Panc1 (cell line): Measurements from ENCODE around the gene FBLN2. TPM values are rescaled to one million over a fixed set of nuclear protein-coding genes. Genes with fewer than 3 reads are reported as not detected.

ENCODE experiments used
- ATAC-seq: fragments of 200-7000 bp; cut with Tn5 transposase; 2 replicates; pipeline ENCODE4 v1.9.1; 2020; ENCODE audit warnings: mild to moderate bottlenecking, moderate library complexity
- BruUV-seq: library from RNA; stranded (reverse); fragments of 400-500 nt; replicated peaks from 2 replicates; lab custom pipeline; 2021; lab: Mats Ljungman, UMichigan
- CTCF ChIA-PET: fragments of 300-600 bp; sonication (Branson Sonifier 250); formaldehyde crosslinking; loops from one replicate; lab custom pipeline; 2022; ENCODE audit warnings: antibody characterized with exemption; lab: Charles Lee
- POLR2A ChIA-PET: fragments of 300-600 bp; sonication (Branson Sonifier 250); formaldehyde crosslinking; loops from one replicate; lab custom pipeline; 2022; ENCODE audit warnings: antibody characterized with exemption; lab: Charles Lee
- DNase-seq: peaks from one replicate; pipeline ENCODE4 v3.0.0-alpha.2; 2010; ENCODE audit warnings: low read depth, low spot score
- H3K27ac ChIP-seq: 2 replicates; pipeline ENCODE4 v1.5.1; 2011; ENCODE audit warnings: mild to moderate bottlenecking, low read length, inconsistent platforms
- H3K27me3 ChIP-seq: fragments of 200-500 bp; sonication (Bioruptor generic); 2 replicates; pipeline ENCODE4 v1.6.0; 2014; ENCODE audit warnings: low read length, inconsistent platforms; ENCODE audit not compliant: control insufficient read depth, insufficient read depth
- H3K36me3 ChIP-seq: fragments of 200-500 bp; sonication (Bioruptor generic); 2 replicates; pipeline ENCODE4 v1.5.1; 2014; ENCODE audit warnings: inconsistent platforms, mild to moderate bottlenecking, low read length, moderate library complexity; ENCODE audit not compliant: control insufficient read depth, insufficient read depth
- H3K4me1 ChIP-seq: 2 replicates; pipeline ENCODE4 v1.5.1; 2011; ENCODE audit warnings: inconsistent platforms, mild to moderate bottlenecking, low read length, moderate library complexity; ENCODE audit not compliant: control insufficient read depth, insufficient read depth
- H3K4me3 ChIP-seq, 2 experiments: 2 replicates each; pipeline ENCODE4 v1.5.1; 2011 to 2012; ENCODE audit warnings: low read depth in 2 of 2, low read length in 2 of 2, mild to moderate bottlenecking in 2 of 2, inconsistent platforms in 1 of 2, moderate library complexity in 1 of 2
- H3K9me3 ChIP-seq: fragments of 200-500 bp; sonication (Bioruptor generic); 2 replicates; pipeline ENCODE4 v1.5.1; 2014; ENCODE audit warnings: low read depth, mild to moderate bottlenecking, inconsistent platforms, low read length, moderate library complexity; ENCODE audit not compliant: control insufficient read depth, insufficient read depth
- POLR2AphosphoS5 ChIP-seq: IDR thresholded peaks from 2 replicates; pipeline ENCODE4 v1.6.1; 2012; ENCODE audit warnings: mild to moderate bottlenecking, low read depth, low read length, moderate library complexity
- REST ChIP-seq, 2 experiments: IDR thresholded peaks; 2 replicates each; pipeline ENCODE4 v1.6.1; 2011 to 2012; ENCODE audit warnings: low read depth in 2 of 2, control low read depth in 1 of 2, low read length in 1 of 2, mild to moderate bottlenecking in 1 of 2, moderate library complexity in 1 of 2; ENCODE audit not compliant: insufficient read depth in 1 of 2
- SIN3A ChIP-seq: IDR thresholded peaks from 2 replicates; pipeline ENCODE4 v1.6.1; 2012; ENCODE audit warnings: low read depth, mild to moderate bottlenecking, low read length, moderate library complexity, borderline replicate concordance; ENCODE audit not compliant: insufficient read depth
- TCF7L2 ChIP-seq: IDR thresholded peaks from 2 replicates; pipeline ENCODE4 v1.6.1; 2011; ENCODE audit warnings: mild to moderate bottlenecking, low read depth, low read length, inconsistent platforms
- in situ Hi-C: cut with HindIII; loops from 2 replicates; pipeline ENCODE4 v1.10.0; 2016; ENCODE audit warnings: low sequenced_read_pairs, low pct_unique_long_range_greater_than_20kb
- intact Hi-C: fragments of 100-400 bp; cut with micrococcal nuclease; formaldehyde crosslinking; loops from one replicate; pipeline ENCODE4 v1.10.0; 2022; ENCODE audit not compliant: unreplicated experiment
- total RNA-seq: library from RNA; stranded (reverse); gene quantifications from one replicate; pipeline ENCODE4 v1.2.1, GENCODE V29; 2021; ENCODE audit not compliant: unreplicated experiment
- TF ChIP-seq, protein P1 (sequence below): fragments of 450-650 bp; IDR thresholded peaks from 2 replicates; pipeline ENCODE4 v1.5.1; 2017; ENCODE audit warnings: mild to moderate bottlenecking

Gene FBLN2
- total RNA-seq, 1 experiment from 2014 or later = 0.44 TPM

DNA sequence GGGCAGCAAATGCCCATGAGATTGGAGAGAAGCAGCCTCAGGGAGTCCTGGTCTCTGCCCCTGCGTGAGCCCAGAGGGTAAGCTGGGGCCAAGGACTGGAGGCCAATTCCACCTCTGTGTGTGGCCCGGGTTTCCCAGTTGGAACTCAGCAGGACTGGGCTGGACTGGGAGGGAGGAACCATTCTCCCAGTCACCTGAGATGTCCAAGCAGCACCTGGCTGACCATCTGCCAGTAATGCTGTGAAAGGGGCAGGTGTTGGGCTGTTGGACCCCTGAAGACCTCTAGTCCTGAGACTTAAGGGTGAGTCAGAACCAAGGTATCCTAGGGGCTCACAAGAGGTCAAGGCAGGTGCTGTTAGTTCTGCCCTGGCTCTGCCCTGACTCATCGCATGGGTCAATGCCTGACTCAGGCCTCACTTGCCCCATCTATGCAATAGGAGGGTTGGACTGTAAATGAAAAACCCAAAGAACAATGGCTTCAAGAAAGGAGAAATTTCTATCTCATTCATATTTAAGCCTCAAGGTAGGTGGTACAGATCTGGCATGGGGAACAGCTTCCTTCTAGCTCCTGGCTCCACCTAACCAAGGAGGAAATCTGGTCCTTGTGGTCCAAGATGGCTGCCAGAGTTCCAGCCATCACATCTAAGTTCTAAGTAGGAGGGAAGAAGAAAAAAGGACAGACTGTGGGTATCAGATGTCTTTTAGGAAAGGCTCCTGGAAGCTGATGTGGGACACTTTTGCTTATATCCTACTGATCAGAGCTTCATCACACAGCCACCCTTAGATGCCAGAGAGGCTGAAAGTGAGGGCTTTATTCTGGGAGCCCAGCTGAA, 111.3 kb downstream of the FBLN2 start:
- ChIA-PET CTCF (no interaction called here), POLR2A (no interaction called here)
- H3K27me3 ChIP-seq = no peaks in the 10 kb centered on the region
- DNase-seq (no peak), ATAC-seq (no peak)
- intact Hi-C loops = no loop called here
- no peaks in the 10 kb centered on the region for H3K36me3 ChIP-seq
- no peak overlapping the region for H3K27ac ChIP-seq
- H3K4me3 ChIP-seq = no peak overlapping the region
- in situ Hi-C loops = no loop called here
- TF ChIP-seq, protein P1, sequence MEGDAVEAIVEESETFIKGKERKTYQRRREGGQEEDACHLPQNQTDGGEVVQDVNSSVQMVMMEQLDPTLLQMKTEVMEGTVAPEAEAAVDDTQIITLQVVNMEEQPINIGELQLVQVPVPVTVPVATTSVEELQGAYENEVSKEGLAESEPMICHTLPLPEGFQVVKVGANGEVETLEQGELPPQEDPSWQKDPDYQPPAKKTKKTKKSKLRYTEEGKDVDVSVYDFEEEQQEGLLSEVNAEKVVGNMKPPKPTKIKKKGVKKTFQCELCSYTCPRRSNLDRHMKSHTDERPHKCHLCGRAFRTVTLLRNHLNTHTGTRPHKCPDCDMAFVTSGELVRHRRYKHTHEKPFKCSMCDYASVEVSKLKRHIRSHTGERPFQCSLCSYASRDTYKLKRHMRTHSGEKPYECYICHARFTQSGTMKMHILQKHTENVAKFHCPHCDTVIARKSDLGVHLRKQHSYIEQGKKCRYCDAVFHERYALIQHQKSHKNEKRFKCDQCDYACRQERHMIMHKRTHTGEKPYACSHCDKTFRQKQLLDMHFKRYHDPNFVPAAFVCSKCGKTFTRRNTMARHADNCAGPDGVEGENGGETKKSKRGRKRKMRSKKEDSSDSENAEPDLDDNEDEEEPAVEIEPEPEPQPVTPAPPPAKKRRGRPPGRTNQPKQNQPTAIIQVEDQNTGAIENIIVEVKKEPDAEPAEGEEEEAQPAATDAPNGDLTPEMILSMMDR = no peak
- TF ChIP-seq TCF7L2 = no peak
- TF ChIP-seq SIN3A = no peak
- TF ChIP-seq REST (IDR thresholded peaks at IDR 0.05; ENCODE audit: insufficient read depth in 1 of 2, low read depth in 2 of 2, low read length in 1 of 2) = no peak
- no peak for TF ChIP-seq POLR2AphosphoS5
- no peaks in the 10 kb centered on the region for H3K4me1 ChIP-seq
- no TSS peak for BruUV-seq
- no peaks in the 10 kb centered on the region for H3K9me3 ChIP-seq

- Histone ChIP-seq H3K27ac (no peak overlapping the region), H3K27me3 (no peaks in the 10 kb centered on the region), H3K9me3 (no peaks in the 10 kb centered on the region), H3K4me1 (no peaks in the 10 kb centered on the region), H3K36me3 (no peaks in the 10 kb centered on the region), H3K4me3 (no peak overlapping the region)
- no peak for DNase-seq
- TF ChIP-seq POLR2AphosphoS5 (no peak), REST (IDR thresholded peaks at IDR 0.05; ENCODE audit: insufficient read depth in 1 of 2, low read depth in 2 of 2, low read length in 1 of 2) (no peak), SIN3A (no peak), TCF7L2 (no peak)
- TF ChIP-seq, protein P1 = no peak
- BruUV-seq = no TSS peak
- in situ Hi-C loops = no loop called here
- POLR2A ChIA-PET = no interaction called here
- CTCF ChIA-PET = no interaction called here
- intact Hi-C loops = no loop called here
- ATAC-seq = no peak
Observed at GRCh38 chr3:13661121-13661520, 112.2 kb downstream of the FBLN2 start.
